PC-3 (cell line): ENCODE data around the gene CD3E.

ENCODE experiments used
- CTCF ChIP-seq: fragments of 300-600 bp; sonication (generic); conservative IDR thresholded peaks from 2 replicates; pipeline ENCODE4 v1.5.1; 2017; ENCODE audit warnings: antibody characterized with exemption, low read depth, mild to moderate bottlenecking, low read length
- EZH2 ChIP-seq: fragments of 300-600 bp; sonication (generic); IDR thresholded peaks from one replicate; pipeline ENCODE4 v1.6.1; 2017; ENCODE audit warnings: antibody characterized with exemption, mild to moderate bottlenecking, low read length; ENCODE audit not compliant: unreplicated experiment
- EZH2phosphoT487 ChIP-seq: fragments of 300-600 bp; sonication (generic); IDR thresholded peaks from 2 replicates; pipeline ENCODE4 v1.6.1; 2018; ENCODE audit warnings: mild to moderate bottlenecking, antibody characterized with exemption, low read length, borderline replicate concordance

- no peak for TF ChIP-seq CTCF
- no peak for TF ChIP-seq EZH2
- TF ChIP-seq EZH2phosphoT487: no peak
These were observed 12.9 kb upstream of the CD3E start for GRCh38 chr11:118291477-118292135.
